Mesothelial cell of epicardium (in vitro differentiated cells): Measurements from ENCODE around the gene SOX9. TPM values are rescaled to one million over a fixed set of nuclear protein-coding genes. Genes with fewer than 3 reads are reported as not detected.

ENCODE experiments used
- DNase-seq, 2 experiments: peaks; one replicate each; pipeline ENCODE4 v3.0.0; 2021; ENCODE audit warnings: low spot score in 2 of 2; ENCODE audit not compliant: unreplicated experiment in 2 of 2
- H3K27ac Mint-ChIP-seq: 2 replicates; pipeline ENCODE4 v1.8.0; 2021; ENCODE audit warnings: mixed read lengths
- H3K27me3 Mint-ChIP-seq: 2 replicates; pipeline ENCODE4 v1.8.0; 2021; ENCODE audit warnings: low read depth, mixed read lengths
- H3K36me3 Mint-ChIP-seq: 2 replicates; pipeline ENCODE4 v1.8.0; 2021; ENCODE audit warnings: mixed read lengths
- H3K4me1 Mint-ChIP-seq: 2 replicates; pipeline ENCODE4 v1.8.0; 2021; ENCODE audit warnings: mixed read lengths
- H3K4me3 Mint-ChIP-seq: 2 replicates; pipeline ENCODE4 v1.8.0; 2021; ENCODE audit warnings: mild to moderate bottlenecking, moderate library complexity, mixed read lengths
- H3K9me3 Mint-ChIP-seq: 2 replicates; pipeline ENCODE4 v1.8.0; 2021; ENCODE audit warnings: mixed read lengths
- CTCF ChIP-seq: fragments of 200-600 bp; sonication (generic); IDR thresholded peaks from one replicate; pipeline ENCODE4 v1.5.0; 2021; ENCODE audit warnings: antibody characterized with exemption; ENCODE audit not compliant: unreplicated experiment
- total RNA-seq: library from RNA; stranded (reverse); gene quantifications from 3 replicates; pipeline ENCODE4 v1.2.1, GENCODE V29; 2021

The SOX9 gene
- total RNA-seq, 1 donor from 2014 or later, result 47.1 TPM

- TF ChIP-seq CTCF, result no peak
- Mint-ChIP-seq H3K4me3 (no peak overlapping the region), H3K9me3 (peaks cover 19% of the 10 kb centered on the region), H3K27me3 (peaks cover 7% of the 10 kb centered on the region), H3K4me1 (no peaks in the 10 kb centered on the region), H3K27ac (no peak overlapping the region), H3K36me3 (no peaks in the 10 kb centered on the region)
- no peak for DNase-seq
These were observed 25.5 kb upstream of the SOX9 start for GRCh38 chr17:72095316-72095715.

- no peaks in the 10 kb centered on the region for H3K36me3 Mint-ChIP-seq
These were observed 23.7 kb upstream of the SOX9 start for GRCh38 chr17:72097144-72097543.

GRCh38 chr17:72099919-72100318 is 20.9 kb upstream of the SOX9 start:
- Mint-ChIP-seq H3K36me3 (no peaks in the 10 kb centered on the region), H3K4me3 (no peak overlapping the region), H3K27me3 (no peaks in the 10 kb centered on the region), H3K9me3 (peaks cover 10% of the 10 kb centered on the region), H3K27ac (no peak overlapping the region), H3K4me1 (no peaks in the 10 kb centered on the region)
- TF ChIP-seq CTCF, result no peak
- no peak for DNase-seq

More at GRCh38 chr17:72097144-72097543, 23.7 kb upstream of the SOX9 start:
- no peak for TF ChIP-seq CTCF
- DNase-seq, result no peak
- Mint-ChIP-seq H3K27ac (no peak overlapping the region), H3K4me3 (no peak overlapping the region), H3K9me3 (peaks cover 10% of the 10 kb centered on the region), H3K4me1 (no peaks in the 10 kb centered on the region), H3K27me3 (no peaks in the 10 kb centered on the region)

- H3K36me3 Mint-ChIP-seq, result no peaks in the 10 kb centered on the region
- H3K27ac Mint-ChIP-seq, result no peak overlapping the region
- H3K9me3 Mint-ChIP-seq, result peaks cover 10% of the 10 kb centered on the region
- no peak overlapping the region for H3K4me3 Mint-ChIP-seq
- no peak for TF ChIP-seq CTCF
- no peak for DNase-seq
- H3K4me1 Mint-ChIP-seq, result no peaks in the 10 kb centered on the region
- no peaks in the 10 kb centered on the region for H3K27me3 Mint-ChIP-seq
These were observed 20.4 kb upstream of the SOX9 start for GRCh38 chr17:72100470-72100869.

GRCh38 chr17:72101526-72101925 is 19.3 kb upstream of the SOX9 start:
- H3K27me3 Mint-ChIP-seq, result no peaks in the 10 kb centered on the region
- no peak overlapping the region for H3K4me3 Mint-ChIP-seq
- no peaks in the 10 kb centered on the region for H3K4me1 Mint-ChIP-seq
- no peak for DNase-seq
- H3K9me3 Mint-ChIP-seq, result peaks cover 10% of the 10 kb centered on the region
- no peak overlapping the region for H3K27ac Mint-ChIP-seq
- TF ChIP-seq CTCF, result no peak
- H3K36me3 Mint-ChIP-seq, result no peaks in the 10 kb centered on the region

- Mint-ChIP-seq H3K9me3 (peaks cover 10% of the 10 kb centered on the region), H3K4me3 (no peak overlapping the region), H3K27me3 (peaks cover 4% of the 10 kb centered on the region), H3K27ac (no peak overlapping the region), H3K36me3 (no peaks in the 10 kb centered on the region), H3K4me1 (no peaks in the 10 kb centered on the region)
- no peak for TF ChIP-seq CTCF
- no peak for DNase-seq
These were observed 18.5 kb upstream of the SOX9 start for GRCh38 chr17:72102366-72102765.
